Skeletal muscle satellite cell (primary cell): Measurements from ENCODE around the gene FXR2. TPM values are rescaled to one million over a fixed set of nuclear protein-coding genes. Genes with fewer than 3 reads are reported as not detected.

Experiments used
- H3K27me3 ChIP-seq: 2 replicates; pipeline ENCODE4 v1.7.0; 2013; ENCODE audit warnings: low read length; ENCODE audit not compliant: control insufficient read depth, insufficient read depth
- H3K36me3 ChIP-seq: 2 replicates; pipeline ENCODE4 v1.7.0; 2013; ENCODE audit warnings: mild to moderate bottlenecking, control low read depth, low read length; ENCODE audit not compliant: insufficient read depth
- H3K4me1 ChIP-seq: 2 replicates; pipeline ENCODE4 v1.7.0; 2013; ENCODE audit warnings: low read length; ENCODE audit not compliant: control insufficient read depth, insufficient read depth
- H3K4me2 ChIP-seq: 2 replicates; pipeline ENCODE4 v1.7.0; 2013; ENCODE audit warnings: mild to moderate bottlenecking, low read length
- H3K4me3 ChIP-seq: 2 replicates; pipeline ENCODE4 v1.7.0; 2013; ENCODE audit warnings: low read length
- H3K9ac ChIP-seq: 2 replicates; pipeline ENCODE4 v1.7.0; 2013; ENCODE audit warnings: mild to moderate bottlenecking, low read depth, low read length, moderate library complexity
- H3K9me3 ChIP-seq: replicated peaks from 2 replicates; pipeline ENCODE4 v1.7.0; 2013; ENCODE audit warnings: mild to moderate bottlenecking, control low read depth, low read length
- small RNA-seq: library from RNA; depleted of rRNA; stranded (forward); fragments of <200 nt; gene quantifications from one replicate; pipeline ENCODE3, GENCODE V24; 2012

Gene FXR2

DNA sequence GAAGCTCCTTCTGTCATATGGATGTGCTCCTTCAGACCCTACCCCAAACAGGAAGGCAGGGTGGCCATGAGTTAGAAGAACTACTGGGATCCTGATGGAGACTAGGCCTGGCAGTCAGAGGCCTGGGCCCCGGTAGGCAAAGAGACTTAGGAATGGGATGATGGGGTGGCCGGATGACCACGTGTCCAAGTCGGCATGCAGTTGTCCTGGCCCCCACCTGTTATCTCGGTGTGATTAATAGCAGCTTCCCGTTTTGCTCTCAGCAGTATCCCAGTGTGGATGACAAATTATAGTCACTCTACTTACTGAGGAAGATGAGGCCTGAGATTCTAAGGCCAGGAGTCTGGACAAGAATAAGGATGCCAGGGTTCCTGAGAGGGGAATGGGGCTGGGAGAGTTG, 64.4 kb downstream of the FXR2 start:
- Histone ChIP-seq H3K4me3 (no peak overlapping the region), H3K9me3 (no peaks in the 10 kb centered on the region), H3K4me2 (no peak overlapping the region), H3K9ac (no peak overlapping the region), H3K36me3 (no peaks in the 10 kb centered on the region), H3K4me1 (peaks cover 17% of the 10 kb centered on the region), H3K27me3 (no peaks in the 10 kb centered on the region)

DNA sequence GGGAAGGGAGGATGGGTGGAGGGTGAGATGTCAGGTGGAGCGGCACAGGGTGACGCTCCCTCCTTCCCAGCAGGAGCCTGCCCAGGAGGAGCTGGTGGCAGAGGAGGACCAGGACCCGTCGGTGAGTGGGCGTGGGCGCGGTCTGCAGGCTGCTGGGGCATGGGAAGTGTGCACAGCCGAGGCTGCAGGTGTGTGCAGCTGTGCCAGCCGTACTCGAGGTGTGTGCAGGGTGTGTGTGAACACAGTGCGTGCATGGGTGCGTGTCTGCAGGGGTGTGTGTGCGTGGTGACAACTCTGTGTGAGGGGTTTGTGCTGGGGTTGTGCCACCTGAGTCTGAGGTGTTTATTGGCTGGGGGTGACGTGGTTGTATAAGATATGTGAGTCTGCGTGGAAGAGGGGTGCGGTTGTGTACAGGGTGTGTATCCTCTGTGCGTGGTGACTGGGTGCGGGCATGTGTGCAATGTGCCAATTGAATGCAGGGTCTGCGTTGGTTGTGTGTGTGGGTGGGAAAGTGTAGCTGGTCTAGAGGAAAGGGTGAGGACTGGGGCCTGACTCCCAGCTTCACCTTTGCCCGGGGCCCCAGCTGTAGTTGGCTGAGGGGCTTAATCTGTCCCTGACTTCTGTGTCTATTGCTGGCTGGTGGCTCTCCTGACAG, 65.2 kb downstream of the FXR2 start:
- peak overlapping the region; percentile 85 for H3K4me3 ChIP-seq
- peak overlapping the region; percentile 95 for H3K4me2 ChIP-seq
- H3K9me3 ChIP-seq, result no peaks in the 10 kb centered on the region
- H3K9ac ChIP-seq, result peak overlapping the region; percentile 83
- peaks cover 17% of the 10 kb centered on the region for H3K4me1 ChIP-seq
- H3K36me3 ChIP-seq, result no peaks in the 10 kb centered on the region
- no peaks in the 10 kb centered on the region for H3K27me3 ChIP-seq

DNA sequence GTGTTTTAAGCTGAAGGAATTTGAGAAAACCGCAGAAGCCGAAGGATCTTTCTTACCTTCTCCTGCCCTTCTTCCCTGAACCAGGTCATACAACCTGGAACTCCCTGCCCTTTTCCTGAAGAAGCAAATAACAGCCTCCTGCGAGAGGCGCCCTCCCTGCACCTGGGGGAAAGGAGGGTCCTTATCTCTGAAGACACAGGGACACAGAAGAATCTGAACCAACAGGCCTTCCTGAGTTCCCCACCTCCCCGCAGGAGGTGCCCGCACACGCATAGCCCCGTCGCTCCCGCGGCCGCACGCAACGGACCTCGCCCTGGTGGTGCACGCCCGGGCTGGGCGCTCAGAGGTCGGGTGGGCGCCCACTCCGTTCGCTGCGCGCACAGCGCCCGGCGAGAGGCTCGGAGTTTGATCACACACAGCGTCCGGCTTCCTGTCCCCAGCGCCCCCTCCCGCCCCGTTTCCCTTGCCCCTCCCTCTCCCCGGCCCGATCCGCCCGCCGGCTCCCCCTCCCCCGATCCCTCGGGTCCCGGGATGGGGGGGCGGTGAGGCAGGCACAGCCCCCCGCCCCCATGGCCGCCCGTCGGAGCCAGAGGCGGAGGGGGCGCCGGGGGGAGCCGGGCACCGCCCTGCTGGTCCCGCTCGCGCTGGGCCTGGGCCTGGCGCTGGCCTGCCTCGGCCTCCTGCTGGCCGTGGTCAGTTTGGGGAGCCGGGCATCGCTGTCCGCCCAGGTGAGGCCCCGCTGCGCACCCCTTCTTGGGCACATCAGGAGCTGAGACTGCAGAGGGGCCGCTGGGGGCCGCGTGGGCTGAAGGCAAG, 65.9 kb downstream of the FXR2 start, which contains the start of gene TNFSF12:
Gene TNFSF12 (plus strand): TSS at position 474 of the 816 bp plus-strand sequence. CDS start 96 bp downstream, at position 570.
- H3K27me3 ChIP-seq, result peaks cover 1% of the 10 kb centered on the region
- peak within 1 kb of the TSS; percentile 83 for H3K9ac ChIP-seq
- H3K4me1 ChIP-seq, result peaks cover 17% of the 10 kb centered on the region
- peak within 1 kb of the TSS; percentile 85 for H3K4me3 ChIP-seq
- no peaks in the 10 kb centered on the region for H3K36me3 ChIP-seq
- H3K9me3 ChIP-seq, result no peaks in the 10 kb centered on the region
- H3K4me2 ChIP-seq, result peak within 1 kb of the TSS; percentile 95

- no peak overlapping the region for H3K4me2 ChIP-seq
- no peaks in the 10 kb centered on the region for H3K9me3 ChIP-seq
- peaks cover 16% of the 10 kb centered on the region for H3K27me3 ChIP-seq
- H3K36me3 ChIP-seq, result no peaks in the 10 kb centered on the region
- H3K4me1 ChIP-seq, result peaks cover 14% of the 10 kb centered on the region
- H3K4me3 ChIP-seq, result no peak overlapping the region
- H3K9ac ChIP-seq, result no peak overlapping the region
Measured at GRCh38 chr17:7544911-7545310, 69.8 kb downstream of the FXR2 start.

Small RNA genes within 50 kb of the gene (small RNA-seq; reads per million reads assigned to genes)
- gene CD68, result not detected
- gene SNORA48, result not detected
- gene SNORD10, result not detected
